Dendritic cell treated with granulocyte-macrophage colony-stimulating factor and Interleukin-4, amounts not matched to agents 40 ng/mL and 50 ng/mL, for 4 days (primary cell): Measurements from ENCODE around the gene MYLK.
"Not testable (repeated sequence)": the region's sequence is repeated elsewhere in the genome, so short reads cannot be mapped to it uniquely, and the experiment has no call there.

ENCODE experiments used
- H3K27ac Mint-ChIP-seq: one replicate; pipeline ENCODE4 v1.8.0; 2022; ENCODE audit warnings: mild to moderate bottlenecking, mixed read lengths
- H3K27me3 Mint-ChIP-seq: one replicate; pipeline ENCODE4 v1.8.0; 2022; ENCODE audit warnings: mild to moderate bottlenecking, mixed read lengths
- H3K36me3 Mint-ChIP-seq: one replicate; pipeline ENCODE4 v1.8.0; 2022; ENCODE audit warnings: low read depth, mixed read lengths
- H3K4me1 Mint-ChIP-seq: one replicate; pipeline ENCODE4 v1.8.0; 2022; ENCODE audit warnings: low read depth, mixed read lengths
- H3K4me3 Mint-ChIP-seq: one replicate; pipeline ENCODE4 v1.8.0; 2022; ENCODE audit warnings: mild to moderate bottlenecking, moderate library complexity, mixed read lengths
- H3K9me3 Mint-ChIP-seq: one replicate; pipeline ENCODE4 v1.8.0; 2022; ENCODE audit warnings: mixed read lengths
- intact Hi-C: fragments of 100-400 bp; cut with micrococcal nuclease; formaldehyde crosslinking; loops from one replicate; pipeline ENCODE4 v1.15.0; 2022

The MYLK gene

DNA sequence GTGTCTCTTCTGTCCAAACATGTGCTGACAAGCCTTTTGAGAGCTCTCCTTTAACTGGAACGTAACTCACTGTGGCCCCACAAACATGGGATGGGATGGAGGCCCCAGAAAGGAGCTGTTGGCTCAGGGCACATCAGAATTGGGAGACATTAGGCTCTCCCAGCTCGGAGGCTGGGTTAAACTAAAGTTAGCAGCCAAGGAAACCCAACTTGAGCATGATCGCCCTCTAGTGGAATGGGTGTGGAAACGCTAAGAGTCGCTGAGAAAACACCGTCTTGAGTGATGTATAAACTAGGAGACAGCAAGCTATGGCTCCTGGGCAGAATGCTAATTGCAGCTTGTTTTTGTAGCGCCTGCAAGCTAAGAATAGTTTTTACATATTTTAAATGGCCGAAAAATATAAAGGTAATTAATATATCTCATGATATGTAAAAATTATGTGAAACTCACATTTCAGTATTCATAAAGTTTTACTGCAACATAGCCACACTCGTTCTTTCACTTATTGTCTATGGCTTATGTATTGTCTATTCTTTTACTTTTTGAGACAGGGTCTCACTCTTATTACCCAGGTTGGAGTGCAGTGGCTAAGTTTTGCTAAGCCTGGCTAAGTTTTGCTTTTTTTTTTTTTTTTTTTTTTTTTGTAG is 160.5 kb downstream of the MYLK start:
- Mint-ChIP-seq H3K27ac (no peak overlapping the region), H3K4me3 (no peak overlapping the region), H3K9me3 (no peaks in the 10 kb centered on the region), H3K27me3 (peaks cover 21% of the 10 kb centered on the region), H3K4me1 (peaks cover 14% of the 10 kb centered on the region), H3K36me3 (no peaks in the 10 kb centered on the region)
- intact Hi-C loops = loop anchor here (1.0 kb wide), 1 partner anchor 71 kb away; no protein-coding TSS in a partner anchor

DNA sequence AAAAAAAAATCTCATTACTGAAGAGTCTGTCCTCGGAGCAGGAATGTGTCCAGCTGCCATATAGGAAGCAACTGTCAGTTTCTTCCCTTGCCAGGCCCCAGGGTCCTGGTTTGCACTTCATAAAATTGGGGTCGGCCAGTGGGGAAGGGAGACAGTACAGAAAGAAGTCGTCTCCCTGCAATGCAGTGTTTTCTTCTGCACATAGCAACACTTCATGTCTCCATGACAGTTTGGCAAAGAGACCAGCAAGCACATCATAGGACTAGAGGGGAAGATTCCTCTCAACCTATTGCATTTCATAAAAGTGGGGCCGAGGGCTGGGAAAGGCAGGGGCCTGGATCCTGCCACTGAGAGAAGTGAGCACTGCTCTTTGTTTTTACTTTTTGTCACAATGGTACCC is 161.1 kb downstream of the MYLK start:
- Mint-ChIP-seq H3K27ac (no peak overlapping the region), H3K9me3 (no peaks in the 10 kb centered on the region), H3K4me1 (peaks cover 14% of the 10 kb centered on the region), H3K36me3 (no peaks in the 10 kb centered on the region), H3K4me3 (no peak overlapping the region), H3K27me3 (peaks cover 26% of the 10 kb centered on the region)
- intact Hi-C loops = loop anchor here (1.0 kb wide), 1 partner anchor 71 kb away; no protein-coding TSS in a partner anchor

DNA sequence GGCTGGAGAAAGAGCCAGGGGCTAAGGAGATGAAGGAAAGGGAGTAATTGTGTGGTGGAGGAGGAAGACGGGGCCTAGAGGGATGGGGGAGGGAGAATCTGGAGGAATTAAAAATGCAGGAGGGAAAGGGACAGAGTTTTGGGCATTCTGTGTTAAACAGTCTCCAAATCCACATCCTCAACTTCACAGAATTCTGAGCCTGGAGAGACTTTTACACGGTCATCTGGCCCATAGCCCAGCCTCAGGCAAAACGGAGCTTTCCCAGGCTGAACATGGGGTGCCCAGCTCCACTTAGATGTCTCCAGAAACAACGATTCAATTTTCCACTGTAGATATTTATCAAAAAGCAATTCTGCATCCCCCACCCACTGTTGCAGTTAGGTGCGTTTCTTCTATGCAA is 161.7 kb downstream of the MYLK start:
- H3K4me1 Mint-ChIP-seq = peaks cover 14% of the 10 kb centered on the region
- H3K4me3 Mint-ChIP-seq = no peak overlapping the region
- H3K9me3 Mint-ChIP-seq = no peaks in the 10 kb centered on the region
- intact Hi-C loops = no loop called here
- peaks cover 24% of the 10 kb centered on the region for H3K27me3 Mint-ChIP-seq
- no peaks in the 10 kb centered on the region for H3K36me3 Mint-ChIP-seq
- H3K27ac Mint-ChIP-seq = no peak overlapping the region

DNA sequence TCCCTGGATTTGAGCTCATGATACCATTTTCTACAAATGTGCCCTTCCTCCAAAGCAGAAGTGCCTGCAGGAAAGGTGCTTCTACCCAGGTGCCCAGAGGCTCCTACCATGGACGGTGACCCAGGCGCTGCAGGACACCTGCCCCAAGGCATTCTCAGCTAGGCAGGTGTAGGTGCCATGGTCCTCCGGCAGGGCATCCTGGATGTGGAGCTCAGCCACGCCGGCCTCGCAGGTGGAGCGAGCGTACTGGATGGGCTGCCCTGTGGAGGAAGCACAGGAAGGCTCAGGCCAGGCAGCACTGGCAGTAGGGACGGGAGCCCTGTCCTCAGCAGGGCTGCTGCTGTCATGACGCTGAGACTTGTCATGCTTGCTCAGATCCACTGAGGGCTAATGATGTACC is 162.1 kb downstream of the MYLK start:
- H3K4me1 Mint-ChIP-seq = peaks cover 14% of the 10 kb centered on the region
- H3K27me3 Mint-ChIP-seq = peaks cover 24% of the 10 kb centered on the region
- no peaks in the 10 kb centered on the region for H3K9me3 Mint-ChIP-seq
- H3K36me3 Mint-ChIP-seq = no peaks in the 10 kb centered on the region
- intact Hi-C loops = no loop called here
- no peak overlapping the region for H3K27ac Mint-ChIP-seq
- no peak overlapping the region for H3K4me3 Mint-ChIP-seq

DNA sequence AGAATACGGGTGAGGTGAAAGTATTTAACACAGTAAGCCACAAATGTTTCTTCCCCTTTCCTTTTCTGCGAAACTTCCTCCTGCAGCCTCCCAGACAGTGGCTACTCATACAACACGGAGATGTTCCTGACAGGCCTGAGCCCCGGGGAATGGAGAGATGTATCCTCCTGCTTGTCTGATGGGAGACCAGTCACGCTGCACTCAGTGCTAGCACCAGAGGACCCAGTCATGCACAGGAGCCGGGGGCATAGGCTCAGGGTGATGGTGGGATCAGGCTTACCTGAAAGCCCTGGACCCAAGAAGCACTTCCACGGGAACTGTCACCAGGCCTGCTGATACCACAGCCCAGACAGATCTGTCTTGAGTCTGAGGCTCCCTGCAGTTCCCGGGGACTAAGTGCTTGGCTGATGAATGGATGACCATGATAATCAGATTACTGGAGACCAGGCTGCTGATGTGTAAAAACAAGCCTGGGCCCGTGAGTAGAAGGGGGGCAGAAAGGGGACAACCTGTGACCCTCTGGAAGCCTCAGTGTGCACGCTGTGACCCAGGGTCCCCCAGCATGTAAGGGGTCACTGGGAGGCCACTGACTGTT is 162.9 kb downstream of the MYLK start:
- H3K4me3 Mint-ChIP-seq, H3K9me3 Mint-ChIP-seq, intact Hi-C loops, H3K36me3 Mint-ChIP-seq, H3K27ac Mint-ChIP-seq: not testable (repeated sequence)
- H3K27me3 Mint-ChIP-seq = peaks cover 23% of the 10 kb centered on the region
- peaks cover 14% of the 10 kb centered on the region for H3K4me1 Mint-ChIP-seq

DNA sequence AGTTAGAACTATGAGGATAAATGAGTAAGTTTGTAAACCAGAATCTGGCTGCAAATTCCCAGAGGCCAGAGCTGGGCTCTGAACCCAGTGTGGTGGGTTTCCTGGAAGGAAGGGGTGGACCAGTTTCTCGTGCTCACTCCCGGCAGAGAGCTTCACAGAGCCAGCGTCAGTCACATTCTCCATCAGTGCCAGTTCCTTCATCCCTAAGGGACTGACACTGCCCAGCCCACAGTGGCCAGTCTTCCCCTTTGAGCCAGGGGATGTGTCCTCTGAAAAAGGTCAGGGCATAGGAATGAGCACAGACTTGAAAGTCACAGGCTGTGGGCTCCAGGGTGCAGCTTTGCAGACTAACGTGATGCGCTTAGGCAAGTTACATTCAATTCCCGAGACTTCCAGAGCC is 163.5 kb downstream of the MYLK start:
- no peak overlapping the region for H3K27ac Mint-ChIP-seq
- no peaks in the 10 kb centered on the region for H3K36me3 Mint-ChIP-seq
- H3K4me3 Mint-ChIP-seq = no peak overlapping the region
- no peaks in the 10 kb centered on the region for H3K9me3 Mint-ChIP-seq
- intact Hi-C loops = no loop called here
- H3K4me1 Mint-ChIP-seq = peaks cover 14% of the 10 kb centered on the region
- H3K27me3 Mint-ChIP-seq = peaks cover 26% of the 10 kb centered on the region

DNA sequence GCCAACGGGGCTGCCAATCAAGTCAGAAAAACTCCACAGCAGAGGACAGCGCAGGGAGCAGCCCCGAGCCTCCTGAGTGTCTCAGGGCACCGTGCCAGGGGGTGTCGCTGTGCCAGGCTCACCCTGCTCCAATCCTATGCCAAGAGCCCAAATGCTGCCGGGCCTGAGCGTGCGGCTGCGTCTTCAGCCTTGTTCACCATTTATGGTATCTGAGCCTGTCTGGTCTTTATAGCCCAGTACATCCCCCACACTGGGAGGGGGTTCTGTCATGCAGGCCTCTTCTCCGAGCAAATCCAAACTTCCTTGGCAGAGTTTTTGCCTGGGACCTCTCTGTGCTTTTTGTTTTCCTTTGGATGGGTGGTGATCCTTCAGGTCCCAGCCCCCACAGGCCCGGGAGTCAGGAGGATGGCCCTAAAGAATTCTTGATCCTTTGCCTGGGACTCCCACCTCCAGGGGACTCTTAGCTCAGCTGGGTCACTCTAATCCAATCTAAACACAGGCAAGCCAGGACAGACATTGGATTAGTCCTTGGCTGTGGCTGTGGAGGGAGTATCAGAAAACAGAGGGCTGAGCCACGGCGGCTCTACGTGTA is 164.2 kb downstream of the MYLK start:
- Mint-ChIP-seq H3K4me3 (no peak overlapping the region), H3K27ac (no peak overlapping the region), H3K27me3 (peaks cover 26% of the 10 kb centered on the region), H3K36me3 (no peaks in the 10 kb centered on the region), H3K4me1 (peaks cover 14% of the 10 kb centered on the region), H3K9me3 (no peaks in the 10 kb centered on the region)
- intact Hi-C loops = no loop called here

DNA sequence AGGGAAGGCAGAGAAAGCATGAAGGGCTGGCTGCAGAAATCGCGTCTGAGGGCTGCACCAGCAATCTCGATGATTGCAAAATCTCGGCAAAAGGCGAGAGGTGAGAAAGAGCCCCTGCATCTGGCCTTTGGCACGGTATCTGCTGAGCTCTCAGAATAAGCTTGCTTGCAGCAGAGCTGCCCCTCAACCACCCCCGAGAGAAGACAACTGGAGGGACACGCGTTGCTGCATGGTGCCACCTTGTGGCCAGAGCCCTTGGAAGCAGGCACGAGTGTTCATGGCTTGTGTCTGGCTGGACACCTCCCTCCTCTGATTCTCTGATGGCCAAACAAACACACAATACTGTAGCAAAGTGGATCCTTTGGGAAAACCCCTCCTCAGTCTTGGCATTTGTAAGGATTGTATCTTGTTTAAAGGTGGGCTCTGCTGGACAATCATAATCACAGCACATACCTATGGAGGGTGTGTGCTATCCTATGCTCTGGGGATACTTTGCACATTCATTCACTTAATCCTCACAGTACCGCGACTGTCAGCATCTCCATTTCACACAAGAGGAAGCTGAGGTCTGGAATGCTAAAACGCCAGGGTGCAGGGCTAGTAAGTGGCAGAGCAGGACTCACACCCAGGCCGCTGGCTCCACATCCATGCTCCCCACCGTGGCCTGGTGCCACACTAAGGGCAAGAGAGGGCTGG is 164.9 kb downstream of the MYLK start:
- Mint-ChIP-seq H3K4me1 (peaks cover 14% of the 10 kb centered on the region), H3K27me3 (peaks cover 30% of the 10 kb centered on the region)
- H3K27ac Mint-ChIP-seq, H3K9me3 Mint-ChIP-seq, H3K36me3 Mint-ChIP-seq, intact Hi-C loops, H3K4me3 Mint-ChIP-seq: not testable (repeated sequence)

DNA sequence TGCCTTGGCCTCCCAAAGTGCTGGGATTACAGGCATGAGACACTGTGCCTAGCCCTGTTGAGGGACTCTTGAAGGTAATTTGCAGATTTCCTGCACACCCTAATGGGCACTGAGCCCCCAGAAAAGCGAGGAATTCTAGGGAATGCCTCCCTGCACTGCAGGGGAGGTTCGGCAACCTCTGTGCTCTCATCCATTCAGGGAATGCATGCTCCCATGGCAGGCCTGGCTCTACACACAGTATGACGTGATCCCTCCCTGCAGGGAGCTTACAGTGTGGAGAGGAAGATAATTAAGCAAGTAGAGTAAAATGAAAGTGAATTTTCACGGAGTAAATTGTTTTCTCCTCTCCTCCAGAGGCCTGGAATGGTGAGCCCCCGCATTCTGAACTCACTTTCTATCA is 166.0 kb downstream of the MYLK start:
- Mint-ChIP-seq H3K4me3 (no peak overlapping the region), H3K9me3 (no peaks in the 10 kb centered on the region), H3K27ac (no peak overlapping the region), H3K27me3 (peaks cover 27% of the 10 kb centered on the region), H3K4me1 (peaks cover 18% of the 10 kb centered on the region), H3K36me3 (no peaks in the 10 kb centered on the region)
- intact Hi-C loops = no loop called here

DNA sequence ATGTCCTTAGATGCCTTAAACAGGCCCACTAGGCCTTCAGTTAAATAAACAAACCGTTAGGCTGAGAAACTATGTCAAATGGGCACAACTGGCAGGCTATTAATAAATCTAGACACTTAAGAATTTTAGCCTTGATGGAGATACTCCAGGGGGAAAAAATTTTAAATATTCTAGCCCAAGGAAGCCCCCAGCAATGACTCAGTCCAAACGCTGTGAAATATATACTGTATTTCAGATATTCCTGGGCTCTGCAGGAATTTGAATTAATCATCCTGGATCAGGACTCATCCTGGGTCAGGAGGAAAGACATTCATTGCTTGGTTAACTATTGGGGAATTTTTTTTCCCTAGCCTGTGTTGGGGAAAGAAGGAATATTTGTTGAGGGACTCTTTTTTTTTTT is 166.7 kb downstream of the MYLK start:
- Mint-ChIP-seq H3K4me1 (peaks cover 21% of the 10 kb centered on the region), H3K27me3 (peaks cover 27% of the 10 kb centered on the region)
- intact Hi-C loops, H3K9me3 Mint-ChIP-seq, H3K4me3 Mint-ChIP-seq, H3K36me3 Mint-ChIP-seq, H3K27ac Mint-ChIP-seq: not testable (repeated sequence)

DNA sequence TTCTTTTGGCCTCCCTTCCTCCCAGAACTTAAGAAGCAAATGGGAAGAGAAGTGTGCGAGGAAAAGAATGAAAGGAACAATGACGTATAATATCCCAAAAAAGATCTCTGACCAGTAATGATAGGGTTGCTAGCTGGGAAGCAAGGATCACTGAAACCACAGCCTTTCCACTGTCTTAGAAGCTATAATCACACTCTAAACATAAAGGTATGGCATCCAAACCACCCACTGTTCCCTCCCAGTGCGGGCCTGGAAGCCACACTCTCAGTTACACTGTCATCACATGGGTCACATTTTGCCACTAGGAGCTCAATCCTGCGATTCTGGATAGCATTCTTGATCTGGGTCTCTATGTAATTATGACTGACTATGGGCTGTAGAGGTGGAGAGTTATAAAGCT is 167.7 kb downstream of the MYLK start:
- Mint-ChIP-seq H3K4me3 (no peak overlapping the region), H3K27me3 (peaks cover 21% of the 10 kb centered on the region), H3K36me3 (no peaks in the 10 kb centered on the region), H3K9me3 (no peaks in the 10 kb centered on the region), H3K27ac (no peak overlapping the region), H3K4me1 (peaks cover 21% of the 10 kb centered on the region)
- intact Hi-C loops = no loop called here

DNA sequence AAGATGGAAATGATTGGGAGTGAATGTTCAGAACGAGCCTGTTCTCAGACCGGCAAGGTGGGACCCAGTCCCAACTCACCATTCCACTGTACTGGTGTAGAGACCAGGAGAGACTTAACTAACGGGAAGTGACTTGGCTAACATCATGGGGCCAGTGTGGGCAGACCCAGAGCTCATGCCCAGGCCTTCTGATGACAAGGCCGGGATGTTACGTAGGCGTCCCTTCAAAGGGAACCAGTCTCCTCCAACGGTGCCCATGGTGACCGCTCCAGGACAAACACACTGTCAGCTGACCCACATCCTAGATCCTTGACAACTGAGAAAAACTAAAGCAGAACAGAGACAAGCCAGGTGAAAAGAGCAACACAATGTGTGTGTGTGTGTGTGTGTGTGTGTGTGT is 170.9 kb downstream of the MYLK start:
- Mint-ChIP-seq H3K27me3 (peaks cover 13% of the 10 kb centered on the region), H3K36me3 (no peaks in the 10 kb centered on the region)

DNA sequence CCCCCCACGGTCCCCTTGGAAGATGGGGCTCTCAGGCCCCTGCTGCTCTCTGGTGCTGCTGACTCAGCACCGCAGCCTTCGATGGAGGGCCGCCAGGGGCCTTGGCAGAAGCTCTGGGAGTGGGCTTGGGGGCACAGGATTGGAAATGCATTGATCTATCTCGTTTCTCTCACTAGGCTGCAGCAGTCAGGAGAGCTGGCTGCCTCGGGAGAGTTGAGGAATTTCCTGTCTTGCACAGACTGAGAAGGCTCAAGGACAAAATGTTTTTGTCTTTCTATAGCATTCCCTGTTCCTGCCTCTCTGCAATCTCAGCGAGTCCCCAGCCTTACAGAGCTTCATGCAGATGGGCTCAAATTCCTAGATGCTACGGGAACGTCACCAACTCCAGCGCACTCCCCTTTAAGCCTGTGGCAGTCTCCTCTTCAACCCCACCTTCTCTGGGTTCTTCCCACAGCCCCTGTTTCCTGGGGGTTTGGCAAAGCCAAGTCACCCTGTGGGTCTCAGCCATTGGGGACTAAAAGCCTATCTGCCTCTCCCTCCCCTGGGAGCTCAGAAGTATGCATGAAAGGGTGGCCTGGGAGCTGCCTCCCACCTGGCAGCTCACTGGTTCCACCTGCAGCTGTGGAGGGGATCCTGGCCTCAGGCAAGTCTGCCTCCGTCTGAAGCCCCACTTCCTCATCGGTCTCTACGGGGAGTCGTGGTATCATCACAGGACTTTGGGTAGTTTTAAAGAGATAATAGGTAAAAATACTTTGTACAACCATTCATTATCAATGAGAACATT is 171.9 kb downstream of the MYLK start:
- peaks cover 12% of the 10 kb centered on the region for H3K27me3 Mint-ChIP-seq
- no peaks in the 10 kb centered on the region for H3K9me3 Mint-ChIP-seq
- H3K4me1 Mint-ChIP-seq = peaks cover 25% of the 10 kb centered on the region
- no peak overlapping the region for H3K27ac Mint-ChIP-seq
- no peaks in the 10 kb centered on the region for H3K36me3 Mint-ChIP-seq
- H3K4me3 Mint-ChIP-seq = no peak overlapping the region
- intact Hi-C loops = no loop called here

More for the DNA sequence above, 170.9 kb downstream of the MYLK start:
- Mint-ChIP-seq H3K27ac (no peak overlapping the region), H3K4me3 (no peak overlapping the region), H3K4me1 (peaks cover 21% of the 10 kb centered on the region), H3K9me3 (no peaks in the 10 kb centered on the region)
- intact Hi-C loops = no loop called here

DNA sequence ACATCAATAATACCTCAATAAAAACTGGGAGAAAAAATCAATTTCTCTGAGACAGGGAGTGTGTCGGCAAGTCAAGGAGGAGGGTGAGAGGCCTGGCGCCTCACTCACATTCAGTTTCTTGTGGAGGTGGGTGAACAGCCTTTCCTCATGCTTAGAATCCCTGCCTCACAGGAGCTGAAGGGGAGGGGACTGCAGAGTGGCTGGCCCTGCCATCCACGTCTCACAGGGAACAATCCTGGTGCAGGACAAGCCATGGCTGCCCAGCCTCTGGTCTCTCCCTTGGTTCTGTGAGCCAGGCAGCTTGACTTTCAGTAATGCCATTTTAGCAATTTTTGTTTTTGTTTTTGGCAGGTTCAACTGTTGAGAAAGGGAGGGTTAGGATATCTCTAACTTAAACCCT is 172.8 kb downstream of the MYLK start:
- Mint-ChIP-seq H3K36me3 (no peaks in the 10 kb centered on the region), H3K4me3 (no peak overlapping the region), H3K9me3 (no peaks in the 10 kb centered on the region), H3K4me1 (peaks cover 25% of the 10 kb centered on the region), H3K27me3 (peaks cover 12% of the 10 kb centered on the region), H3K27ac (no peak overlapping the region)
- intact Hi-C loops = no loop called here
